Measurements from ENCODE around the gene SRSF1.

Gene SRSF1

DNA sequence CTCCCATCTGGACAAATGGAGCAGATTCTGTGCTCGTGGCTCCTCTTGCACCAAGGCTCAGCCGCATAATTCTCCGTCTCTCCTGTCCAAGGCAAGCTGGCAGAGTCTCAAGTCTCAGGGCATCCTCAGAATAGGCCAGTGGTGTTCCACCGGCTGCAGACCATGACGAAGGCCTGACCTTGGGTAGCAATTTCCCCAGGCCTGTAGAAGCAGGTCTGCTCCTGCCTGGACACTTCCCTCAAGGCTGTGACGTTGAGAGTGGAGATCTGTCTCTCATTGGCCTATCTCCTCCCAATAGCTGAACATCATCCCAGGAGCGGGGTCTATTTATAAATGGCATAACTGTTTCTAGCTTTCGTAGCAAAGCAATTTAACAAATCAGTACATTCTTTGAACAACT lies 33.3 kb upstream of the SRSF1 start:
- Mint-ChIP-seq H3K4me1 (ENCODE audit: low read depth) (no peaks in the 10 kb centered on the region), H3K36me3 (ENCODE audit: low read depth) (no peaks in the 10 kb centered on the region), H3K27me3 (peaks cover 27% of the 10 kb centered on the region), H3K9me3 (no peaks in the 10 kb centered on the region), H3K27ac (no peak overlapping the region), H3K4me3 (no peak overlapping the region)
- DNase-seq = no peak

DNA sequence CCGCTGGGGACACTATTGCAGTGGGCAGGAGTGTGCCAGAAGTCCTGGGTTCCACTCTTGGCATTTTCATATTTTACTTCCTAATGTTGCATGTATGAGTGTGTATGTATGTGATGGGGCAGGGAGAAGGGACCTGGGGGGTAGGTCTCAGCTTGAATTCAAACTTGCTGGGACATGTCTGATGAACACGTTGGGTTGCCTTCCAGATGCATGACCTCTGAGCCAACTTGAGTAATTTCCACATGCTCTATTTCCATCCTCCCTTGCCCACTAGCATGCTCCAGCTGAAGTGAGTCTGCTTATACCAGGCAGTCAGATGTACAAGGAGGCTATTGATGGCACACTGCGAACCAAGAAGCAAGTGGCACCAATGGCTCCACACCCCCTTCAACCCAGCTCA lies 32.9 kb upstream of the SRSF1 start:
- DNase-seq = no peak
- Mint-ChIP-seq H3K9me3 (no peaks in the 10 kb centered on the region), H3K36me3 (ENCODE audit: low read depth) (no peaks in the 10 kb centered on the region), H3K27ac (no peak overlapping the region), H3K4me3 (no peak overlapping the region), H3K4me1 (ENCODE audit: low read depth) (no peaks in the 10 kb centered on the region), H3K27me3 (peaks cover 27% of the 10 kb centered on the region)

DNA sequence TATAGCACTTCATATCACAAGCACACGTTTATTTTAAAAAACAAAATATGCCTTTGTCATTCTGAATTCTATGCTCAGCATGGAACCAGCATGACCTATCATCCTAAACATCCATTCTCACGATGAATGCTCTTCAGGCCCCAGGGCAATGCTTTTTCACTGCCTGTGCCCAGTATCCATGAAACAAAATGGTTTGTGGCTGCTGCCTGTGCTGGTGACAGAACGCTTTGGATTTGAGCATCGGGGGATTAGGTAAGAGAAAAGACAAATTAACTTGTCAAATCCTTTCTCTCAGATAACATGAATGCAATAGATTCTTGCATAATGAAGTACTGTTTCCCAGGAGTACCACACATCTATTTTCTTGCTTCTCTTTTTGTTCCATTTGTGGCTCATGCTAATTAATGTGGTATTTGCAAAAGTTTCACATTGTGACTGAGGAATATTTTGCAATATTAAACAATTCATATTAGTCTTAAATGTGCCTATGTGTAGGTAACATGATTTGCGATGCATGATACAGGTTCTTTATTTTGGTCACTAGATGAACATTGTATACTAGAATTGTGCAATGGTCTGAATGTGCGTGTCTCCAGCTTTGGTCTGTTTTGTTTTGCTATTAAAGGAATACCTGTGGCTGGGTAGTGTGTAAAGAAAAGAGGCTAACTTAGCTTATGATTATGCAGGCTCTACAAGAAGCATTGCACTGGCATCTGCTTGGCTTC lies 25.8 kb upstream of the SRSF1 start:
- H3K27me3 Mint-ChIP-seq = peaks cover 20% of the 10 kb centered on the region

DNA sequence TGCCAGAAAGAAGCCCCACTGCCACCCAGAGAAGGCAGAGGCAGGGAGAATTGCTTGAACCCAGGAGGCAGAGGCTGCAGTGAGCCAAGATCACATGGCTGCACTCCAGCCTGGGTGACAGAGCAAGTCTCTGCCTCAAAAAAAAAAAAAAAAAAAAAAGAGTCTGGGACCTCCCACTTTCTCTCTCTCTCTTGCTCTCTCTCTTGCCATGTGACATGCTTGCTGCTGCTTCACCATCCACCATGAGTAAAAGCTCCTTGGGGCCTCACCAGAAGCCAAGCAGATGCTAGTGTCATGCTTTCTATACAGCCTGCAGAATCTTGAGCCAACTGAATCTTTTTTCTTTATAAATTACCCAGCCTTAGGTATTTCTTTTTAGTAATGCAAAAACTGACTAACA lies 21.5 kb upstream of the SRSF1 start:
- no peak for DNase-seq
- Mint-ChIP-seq H3K27ac (no peak overlapping the region), H3K9me3 (no peaks in the 10 kb centered on the region), H3K36me3 (ENCODE audit: low read depth) (no peaks in the 10 kb centered on the region), H3K27me3 (peaks cover 38% of the 10 kb centered on the region), H3K4me3 (no peak overlapping the region), H3K4me1 (ENCODE audit: low read depth) (peaks cover 4% of the 10 kb centered on the region)

More for the DNA sequence above, 25.8 kb upstream of the SRSF1 start:
- H3K9me3 Mint-ChIP-seq = no peaks in the 10 kb centered on the region
- no peak for DNase-seq
- no peak overlapping the region for H3K4me3 Mint-ChIP-seq
- peaks cover 4% of the 10 kb centered on the region for H3K4me1 Mint-ChIP-seq (ENCODE audit: low read depth)
- H3K27ac Mint-ChIP-seq = no peak overlapping the region
- H3K36me3 Mint-ChIP-seq (ENCODE audit: low read depth) = no peaks in the 10 kb centered on the region

DNA sequence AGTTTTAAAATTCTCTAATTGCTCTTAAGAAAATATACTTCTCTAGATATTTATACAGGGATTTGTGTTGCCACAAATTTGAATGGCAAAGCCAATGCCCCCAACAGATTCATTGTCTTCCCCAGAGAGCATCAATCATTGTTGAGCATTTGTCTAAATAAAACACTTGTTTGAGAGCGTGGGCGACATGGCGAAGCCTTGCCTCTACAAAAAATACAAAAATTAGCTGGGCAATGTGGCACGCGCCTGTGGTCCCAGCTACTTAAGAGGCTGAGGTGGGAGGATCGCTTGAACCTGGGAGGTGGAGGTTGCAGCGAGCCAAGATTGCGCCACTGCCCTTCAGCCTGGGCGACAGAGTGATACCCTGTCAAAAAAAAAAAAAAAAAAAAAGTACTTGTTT lies 13.4 kb upstream of the SRSF1 start:
- H3K4me3 Mint-ChIP-seq = no peak overlapping the region
- H3K27me3 Mint-ChIP-seq = peaks cover 28% of the 10 kb centered on the region

GRCh38 chr17:58019521-58019920 lies 12.5 kb upstream of the SRSF1 start:
- Mint-ChIP-seq H3K4me1 (ENCODE audit: low read depth) (no peaks in the 10 kb centered on the region), H3K4me3 (no peak overlapping the region), H3K27me3 (peaks cover 29% of the 10 kb centered on the region), H3K36me3 (ENCODE audit: low read depth) (no peaks in the 10 kb centered on the region), H3K9me3 (no peaks in the 10 kb centered on the region), H3K27ac (no peak overlapping the region)
- no peak for DNase-seq

More for the DNA sequence above, 13.4 kb upstream of the SRSF1 start:
- no peak for DNase-seq
- Mint-ChIP-seq H3K27ac (no peak overlapping the region), H3K36me3 (ENCODE audit: low read depth) (no peaks in the 10 kb centered on the region), H3K9me3 (no peaks in the 10 kb centered on the region), H3K4me1 (ENCODE audit: low read depth) (no peaks in the 10 kb centered on the region)

- Mint-ChIP-seq H3K36me3 (ENCODE audit: low read depth) (no peaks in the 10 kb centered on the region), H3K27ac (no peak overlapping the region)
Measured at GRCh38 chr17:58019039-58019438, 12.0 kb upstream of the SRSF1 start.

GRCh38 chr17:58010067-58010799 lies 3.2 kb upstream of the SRSF1 start:
- no peak overlapping the region for H3K4me3 Mint-ChIP-seq
- H3K36me3 Mint-ChIP-seq (ENCODE audit: low read depth) = peaks cover 47% of the 10 kb centered on the region
- no peak overlapping the region for H3K27ac Mint-ChIP-seq
- DNase-seq = no peak
- H3K4me1 Mint-ChIP-seq (ENCODE audit: low read depth) = peaks cover 19% of the 10 kb centered on the region
- no peaks in the 10 kb centered on the region for H3K9me3 Mint-ChIP-seq
- no peaks in the 10 kb centered on the region for H3K27me3 Mint-ChIP-seq

More at GRCh38 chr17:58019039-58019438, 12.0 kb upstream of the SRSF1 start:
- no peaks in the 10 kb centered on the region for H3K9me3 Mint-ChIP-seq
- no peak for DNase-seq
- H3K27me3 Mint-ChIP-seq = peaks cover 27% of the 10 kb centered on the region
- H3K4me3 Mint-ChIP-seq = no peak overlapping the region
- H3K4me1 Mint-ChIP-seq (ENCODE audit: low read depth) = no peaks in the 10 kb centered on the region

DNA sequence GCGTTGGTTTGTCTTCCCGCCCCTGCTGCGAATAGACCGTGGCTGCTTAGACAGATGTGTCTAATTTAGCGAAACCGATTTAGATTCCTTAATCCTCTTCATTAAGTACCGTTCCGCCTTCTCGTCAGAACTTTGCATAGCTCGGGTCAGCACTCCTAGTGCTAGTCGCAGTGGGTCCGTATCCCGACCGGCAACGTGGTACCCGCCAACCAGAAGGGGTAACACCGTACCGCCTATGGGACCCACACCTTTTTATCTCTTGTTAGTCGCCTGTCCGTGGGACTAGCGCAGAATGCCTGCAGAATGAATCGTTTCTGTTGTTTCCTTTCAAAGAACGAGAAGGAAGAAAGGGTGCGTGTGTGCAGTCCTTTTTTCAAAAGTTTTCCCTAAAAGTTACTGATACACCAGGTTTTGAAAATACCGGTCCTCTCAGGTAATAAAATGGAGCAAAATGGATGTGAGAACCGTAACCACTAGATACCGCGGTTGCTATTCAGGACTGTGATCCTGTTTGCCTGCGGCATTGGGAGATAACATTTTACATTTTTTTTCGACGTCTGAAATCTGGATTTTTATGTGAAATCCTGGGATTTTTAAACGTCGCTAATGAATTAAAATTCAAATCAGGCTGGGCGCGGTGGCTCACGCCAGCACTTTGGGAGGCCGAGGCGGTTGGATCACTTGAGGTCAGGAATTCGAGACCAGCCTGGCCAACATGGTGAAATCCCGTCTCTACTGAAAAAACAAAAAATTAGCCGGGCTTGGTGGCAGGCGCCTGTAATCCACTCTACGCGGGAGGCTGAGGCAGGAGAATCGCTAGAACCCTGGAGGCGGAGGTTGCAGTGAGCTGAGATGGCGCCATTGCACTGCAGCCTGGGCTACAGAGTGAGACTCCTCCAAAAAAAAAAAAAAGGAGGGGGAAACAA lies 998 bp upstream of the SRSF1 start:
- H3K9me3 Mint-ChIP-seq = no peaks in the 10 kb centered on the region
- H3K27me3 Mint-ChIP-seq = no peaks in the 10 kb centered on the region
- H3K27ac Mint-ChIP-seq = peak overlapping the region; percentile 100
- peaks cover 38% of the 10 kb centered on the region for H3K4me1 Mint-ChIP-seq (ENCODE audit: low read depth)
- peaks cover 69% of the 10 kb centered on the region for H3K36me3 Mint-ChIP-seq (ENCODE audit: low read depth)
- H3K4me3 Mint-ChIP-seq = peak overlapping the region; percentile 100
- no peak for DNase-seq

DNA sequence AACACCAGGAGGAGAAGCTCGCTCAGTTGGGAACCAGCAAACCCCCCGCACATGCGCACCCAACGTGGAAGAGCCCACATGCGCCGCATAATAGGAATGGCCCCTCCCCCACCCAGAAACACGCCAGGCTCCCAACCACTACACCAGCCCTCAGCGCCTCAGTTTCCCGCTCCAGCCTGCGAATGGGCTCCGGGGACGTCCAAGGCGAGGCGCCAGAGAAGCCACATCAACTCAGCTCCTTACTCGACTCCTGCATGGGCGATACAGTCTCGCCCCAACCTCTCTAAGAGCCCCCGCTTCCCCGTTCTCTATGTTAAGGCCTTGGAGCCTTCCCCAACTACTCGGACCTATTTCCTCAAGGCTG lies 504 bp downstream of the SRSF1 start:
- DNase-seq = peak; percentile 84
- Mint-ChIP-seq H3K4me3 (peak overlapping the region; percentile 100), H3K9me3 (no peaks in the 10 kb centered on the region), H3K27ac (peak overlapping the region; percentile 100), H3K36me3 (ENCODE audit: low read depth) (peaks cover 82% of the 10 kb centered on the region), H3K4me1 (ENCODE audit: low read depth) (peaks cover 52% of the 10 kb centered on the region), H3K27me3 (no peaks in the 10 kb centered on the region)

GRCh38 chr17:58005728-58006559 lies 1.1 kb downstream of the SRSF1 start:
- H3K4me1 Mint-ChIP-seq (ENCODE audit: low read depth) = peaks cover 58% of the 10 kb centered on the region
- no peaks in the 10 kb centered on the region for H3K9me3 Mint-ChIP-seq
- peak overlapping the region; percentile 100 for H3K4me3 Mint-ChIP-seq
- DNase-seq = no peak
- H3K36me3 Mint-ChIP-seq (ENCODE audit: low read depth) = peaks cover 88% of the 10 kb centered on the region
- no peaks in the 10 kb centered on the region for H3K27me3 Mint-ChIP-seq
- peak overlapping the region; percentile 100 for H3K27ac Mint-ChIP-seq

GRCh38 chr17:58005031-58005727 lies 1.9 kb downstream of the SRSF1 start:
- Mint-ChIP-seq H3K4me3 (peak overlapping the region; percentile 100), H3K9me3 (no peaks in the 10 kb centered on the region), H3K4me1 (ENCODE audit: low read depth) (peaks cover 65% of the 10 kb centered on the region), H3K27me3 (no peaks in the 10 kb centered on the region), H3K27ac (peak overlapping the region; percentile 100), H3K36me3 (ENCODE audit: low read depth) (peaks cover 91% of the 10 kb centered on the region)
- no peak for DNase-seq

DNA sequence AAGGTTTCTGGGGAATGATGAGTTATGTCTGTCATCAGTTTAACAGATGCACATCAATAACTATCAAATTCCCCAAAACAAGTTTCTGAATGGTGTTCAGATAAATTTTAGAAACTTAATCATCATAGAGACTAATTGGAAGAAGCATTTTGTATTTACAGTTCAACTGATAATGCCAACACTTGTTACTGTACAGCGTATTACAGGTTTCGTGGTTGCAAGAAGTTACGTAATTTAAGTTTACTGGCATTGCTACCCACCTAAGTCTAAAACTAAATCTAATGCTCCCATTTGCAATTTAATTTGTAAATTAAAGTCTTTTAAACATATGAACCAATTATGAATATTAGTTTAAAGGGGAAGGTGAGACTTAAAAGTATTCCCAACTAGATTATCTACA lies 3.0 kb downstream of the SRSF1 start:
- Mint-ChIP-seq H3K4me1 (ENCODE audit: low read depth) (peaks cover 75% of the 10 kb centered on the region), H3K36me3 (ENCODE audit: low read depth) (peaks cover 98% of the 10 kb centered on the region), H3K27me3 (no peaks in the 10 kb centered on the region), H3K27ac (peak overlapping the region; percentile 100), H3K4me3 (peak overlapping the region; percentile 100), H3K9me3 (no peaks in the 10 kb centered on the region)
- no peak for DNase-seq
